NCI-H2107 treated with DMSO at 0.1 percent for 48 hours (cell line): ENCODE measurements around the gene SIGLEC14.

Experiments
- DNase-seq: peaks from one replicate; lab custom pipeline; 2025; ENCODE audit not compliant: unreplicated experiment; lab: John Stamatoyannopoulos, UW

The SIGLEC14 gene

DNA sequence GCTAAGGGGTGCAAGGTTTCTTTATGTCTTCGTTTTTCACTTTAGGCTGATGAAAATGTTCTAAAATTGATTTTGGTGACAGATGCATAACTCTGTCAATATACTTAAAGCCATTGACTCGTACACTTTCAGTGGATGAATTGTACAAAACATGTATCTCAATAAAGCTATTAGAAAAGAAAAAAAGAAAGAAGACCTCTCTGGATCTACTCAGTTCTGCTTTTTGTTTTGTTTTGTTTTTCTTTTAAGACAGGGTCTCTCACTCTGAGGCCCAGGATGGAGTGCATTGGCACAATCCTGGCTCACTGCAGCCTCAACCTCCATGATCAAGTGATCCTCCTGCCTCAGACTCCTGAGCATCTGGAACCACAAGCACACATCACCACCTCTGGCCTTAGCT lies 19.9 kb downstream of the SIGLEC14 start:
- DNase-seq: no peak

GRCh38 chr19:51621178-51621577 lies 25.4 kb downstream of the SIGLEC14 start:
- DNase-seq: no peak

DNA sequence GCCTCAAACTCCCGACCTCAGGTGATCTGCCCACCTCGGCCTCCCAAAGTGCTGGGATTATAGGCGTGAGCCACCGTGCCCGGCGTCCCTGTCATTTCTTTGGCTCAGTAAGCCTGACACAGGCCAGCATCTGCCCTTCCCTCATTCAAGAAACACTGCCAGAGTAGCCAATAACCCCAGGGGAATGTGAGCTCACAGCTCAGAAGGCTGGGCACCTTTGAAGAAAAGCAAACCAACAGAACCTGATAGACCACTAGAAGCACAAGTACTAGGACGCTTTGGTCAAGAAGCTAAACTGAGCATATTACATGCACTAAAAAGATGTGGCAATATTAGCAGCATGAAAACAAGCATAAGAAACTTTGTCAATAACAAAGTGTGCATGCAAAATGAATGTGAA lies 30.6 kb downstream of the SIGLEC14 start:
- no peak for DNase-seq

DNA sequence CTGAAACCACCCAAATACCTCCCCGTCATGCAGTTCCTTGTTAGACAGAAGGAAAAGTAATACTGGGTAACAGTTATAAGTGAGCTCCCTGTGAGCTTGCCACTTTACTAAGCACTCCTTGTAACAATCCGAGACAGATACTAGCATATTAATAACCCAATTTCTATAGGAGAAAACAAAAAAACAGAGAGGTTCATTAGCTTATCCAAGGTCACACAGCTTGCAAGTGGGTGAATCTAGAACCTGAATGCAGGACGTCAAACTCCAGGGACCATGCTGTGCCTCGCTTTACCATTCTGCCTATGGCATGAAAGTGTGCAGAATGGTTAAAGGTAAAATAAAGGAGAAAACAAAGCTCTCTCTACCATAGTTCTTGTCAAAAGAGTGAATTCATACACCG lies 31.8 kb downstream of the SIGLEC14 start:
- DNase-seq: no peak

- DNase-seq: no peak
Observed at GRCh38 chr19:51610576-51610975, 36.0 kb downstream of the SIGLEC14 start.

GRCh38 chr19:51607920-51608562 lies 38.6 kb downstream of the SIGLEC14 start:
- no peak for DNase-seq

DNA sequence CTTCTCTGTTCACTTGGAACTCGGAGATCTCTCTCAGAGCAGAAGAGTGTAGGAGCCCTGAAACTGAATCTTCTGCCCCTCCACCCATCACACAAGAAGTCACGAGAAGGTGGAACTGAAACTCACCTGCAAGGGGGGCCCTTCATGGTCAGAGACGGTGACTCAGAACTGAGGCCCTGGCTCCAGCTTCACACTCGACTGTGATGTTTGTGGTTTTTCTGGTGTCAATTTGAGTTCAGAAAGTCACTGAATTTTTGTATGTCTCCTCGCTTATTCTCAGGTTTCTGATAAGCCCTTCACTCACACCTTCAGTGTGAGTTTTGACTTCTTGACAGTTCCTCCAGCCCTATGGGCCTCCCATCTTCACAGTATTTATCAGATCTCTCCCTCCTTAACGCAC lies 39.5 kb downstream of the SIGLEC14 start:
- no peak for DNase-seq

DNA sequence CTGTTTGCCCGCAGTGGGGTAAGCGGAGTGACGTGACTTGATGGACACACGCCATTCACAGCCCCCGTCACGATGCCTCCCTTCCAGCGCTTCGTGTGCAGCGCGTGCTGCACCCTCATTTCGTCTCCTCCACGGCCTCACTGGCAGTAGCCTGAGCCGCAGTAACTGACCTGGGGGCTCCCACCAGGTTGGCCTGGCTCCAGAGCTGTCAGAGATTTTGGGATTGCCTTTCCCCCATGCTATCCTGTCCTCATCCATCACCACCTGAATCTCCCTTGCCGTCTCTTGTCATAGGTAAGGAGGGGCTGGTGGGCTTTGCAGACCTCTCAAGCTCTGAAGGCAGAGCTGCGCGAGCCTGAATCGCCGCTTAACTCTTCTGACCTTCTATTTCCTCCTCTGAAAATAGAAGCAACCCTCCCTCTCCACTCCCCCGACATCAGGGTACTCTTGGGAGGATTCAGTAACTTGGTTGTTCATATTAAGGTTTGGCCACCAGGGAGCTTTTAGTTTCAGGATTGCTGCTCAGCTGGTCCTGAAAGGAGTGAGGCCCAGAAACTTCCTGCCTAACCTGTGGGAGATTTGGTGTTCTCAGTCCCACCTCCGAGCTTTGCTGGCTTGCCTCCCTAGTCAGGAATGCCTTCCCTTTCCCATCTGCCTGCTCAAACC lies 44.3 kb downstream of the SIGLEC14 start:
- DNase-seq: no peak

GRCh38 chr19:51600940-51601580 lies 45.6 kb downstream of the SIGLEC14 start:
- no peak for DNase-seq

- no peak for DNase-seq
Observed at GRCh38 chr19:51599084-51599483, 47.5 kb downstream of the SIGLEC14 start.

DNA sequence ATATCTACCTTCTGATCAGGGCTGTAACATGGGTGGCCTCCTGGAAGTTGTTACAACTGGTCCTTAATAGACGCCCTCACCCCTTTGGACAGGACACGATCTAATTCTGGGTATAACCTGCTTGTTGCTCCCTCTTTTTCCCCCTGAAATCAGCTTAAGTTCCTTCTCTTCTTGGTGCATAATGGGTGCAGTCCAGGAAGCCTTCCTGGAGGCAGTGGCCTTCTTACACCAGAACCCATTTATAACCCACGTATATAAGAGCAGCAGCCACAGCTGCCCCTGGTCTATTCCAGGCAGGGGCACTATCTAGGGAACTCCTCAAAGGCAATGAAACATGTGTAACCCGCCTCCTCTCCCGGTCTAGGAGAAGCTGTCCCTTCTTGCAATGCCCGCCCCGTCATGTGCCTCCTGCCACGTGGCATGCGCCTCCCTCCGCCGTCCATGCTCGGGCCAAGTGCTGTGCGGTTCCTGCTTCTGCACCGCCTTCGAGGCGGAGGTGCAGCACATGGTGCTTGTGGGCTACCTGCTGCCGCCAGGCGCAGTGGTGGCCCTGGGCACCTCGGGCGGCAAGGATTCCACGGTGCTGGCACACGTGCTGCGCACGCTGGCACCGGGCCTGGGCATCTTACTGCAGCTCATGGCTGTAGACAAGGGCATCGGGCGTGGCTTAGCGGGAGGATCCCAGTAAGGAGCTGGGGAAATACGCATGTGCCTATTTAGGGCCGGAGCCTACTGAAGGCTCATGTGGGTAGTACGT lies 48.3 kb downstream of the SIGLEC14 start:
- no peak for DNase-seq

GRCh38 chr19:51595190-51596175 lies 51.1 kb downstream of the SIGLEC14 start:
- no peak for DNase-seq

- DNase-seq: no peak
Observed at GRCh38 chr19:51594774-51595109, 51.9 kb downstream of the SIGLEC14 start.

- DNase-seq: peak; percentile 83
Observed at GRCh38 chr19:51593969-51594773, 52.5 kb downstream of the SIGLEC14 start.

- no peak for DNase-seq
Observed at GRCh38 chr19:51593138-51593890, 53.3 kb downstream of the SIGLEC14 start.
